Astrocyte of the cerebellum (primary cell): ENCODE results near the gene ACOXL.

Experiments used
- DNase-seq: peaks from one replicate; pipeline ENCODE4 v3.0.0-alpha.2; 2011; ENCODE audit warnings: low read depth
- H3K4me3 ChIP-seq: 2 replicates; pipeline ENCODE4 v1.5.1; 2011; ENCODE audit warnings: mild to moderate bottlenecking, low read depth, low read length, moderate library complexity
- in situ Hi-C: cut with HindIII; loops from 2 replicates; pipeline ENCODE4 v1.10.0; 2017; ENCODE audit warnings: low sequenced_read_pairs
- TF ChIP-seq, protein P1 (sequence below): IDR thresholded peaks from 2 replicates; pipeline ENCODE4 v1.5.1; 2012; ENCODE audit warnings: low read length, low read depth, moderate library complexity, mild to moderate bottlenecking; ENCODE audit errors: missing control alignments

The ACOXL gene

DNA sequence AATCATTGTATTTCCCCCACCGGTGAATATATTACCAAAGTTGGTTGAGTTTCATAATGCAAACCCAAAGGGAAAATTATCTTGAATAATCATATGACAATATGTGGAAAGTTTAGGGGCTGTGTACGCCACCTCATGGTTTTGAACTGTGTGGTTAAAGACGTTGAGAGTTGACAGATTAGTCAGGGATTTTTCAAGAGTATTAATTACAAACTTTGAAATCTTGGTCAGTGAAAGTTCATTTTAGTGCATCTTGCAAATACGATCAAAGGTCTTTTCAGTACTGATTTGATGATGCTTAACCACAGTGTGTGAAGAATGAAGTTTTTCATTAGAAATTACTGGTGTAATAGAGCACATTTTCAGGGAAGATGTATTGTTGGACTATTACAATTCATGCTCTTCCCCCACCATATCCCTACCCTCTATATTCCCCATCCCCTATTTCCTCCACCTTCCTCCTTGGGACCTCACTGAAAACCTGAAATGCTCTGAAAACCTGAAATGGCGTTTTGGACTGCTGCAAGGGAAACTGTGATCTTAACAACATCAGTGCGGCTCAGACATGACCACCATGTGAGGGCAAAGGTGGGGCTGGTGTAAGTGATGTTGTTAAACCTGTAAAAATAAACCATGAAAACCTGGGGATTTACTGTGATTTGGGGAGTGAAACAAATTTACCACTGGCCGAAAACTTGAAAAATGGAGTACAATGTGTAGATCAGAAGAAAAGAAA is 383.8 kb downstream of the ACOXL start:
- H3K4me3 ChIP-seq: no peak overlapping the region
- no peak for DNase-seq
- TF ChIP-seq, protein P1, sequence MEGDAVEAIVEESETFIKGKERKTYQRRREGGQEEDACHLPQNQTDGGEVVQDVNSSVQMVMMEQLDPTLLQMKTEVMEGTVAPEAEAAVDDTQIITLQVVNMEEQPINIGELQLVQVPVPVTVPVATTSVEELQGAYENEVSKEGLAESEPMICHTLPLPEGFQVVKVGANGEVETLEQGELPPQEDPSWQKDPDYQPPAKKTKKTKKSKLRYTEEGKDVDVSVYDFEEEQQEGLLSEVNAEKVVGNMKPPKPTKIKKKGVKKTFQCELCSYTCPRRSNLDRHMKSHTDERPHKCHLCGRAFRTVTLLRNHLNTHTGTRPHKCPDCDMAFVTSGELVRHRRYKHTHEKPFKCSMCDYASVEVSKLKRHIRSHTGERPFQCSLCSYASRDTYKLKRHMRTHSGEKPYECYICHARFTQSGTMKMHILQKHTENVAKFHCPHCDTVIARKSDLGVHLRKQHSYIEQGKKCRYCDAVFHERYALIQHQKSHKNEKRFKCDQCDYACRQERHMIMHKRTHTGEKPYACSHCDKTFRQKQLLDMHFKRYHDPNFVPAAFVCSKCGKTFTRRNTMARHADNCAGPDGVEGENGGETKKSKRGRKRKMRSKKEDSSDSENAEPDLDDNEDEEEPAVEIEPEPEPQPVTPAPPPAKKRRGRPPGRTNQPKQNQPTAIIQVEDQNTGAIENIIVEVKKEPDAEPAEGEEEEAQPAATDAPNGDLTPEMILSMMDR: no peak
- in situ Hi-C loops: no loop called here

DNA sequence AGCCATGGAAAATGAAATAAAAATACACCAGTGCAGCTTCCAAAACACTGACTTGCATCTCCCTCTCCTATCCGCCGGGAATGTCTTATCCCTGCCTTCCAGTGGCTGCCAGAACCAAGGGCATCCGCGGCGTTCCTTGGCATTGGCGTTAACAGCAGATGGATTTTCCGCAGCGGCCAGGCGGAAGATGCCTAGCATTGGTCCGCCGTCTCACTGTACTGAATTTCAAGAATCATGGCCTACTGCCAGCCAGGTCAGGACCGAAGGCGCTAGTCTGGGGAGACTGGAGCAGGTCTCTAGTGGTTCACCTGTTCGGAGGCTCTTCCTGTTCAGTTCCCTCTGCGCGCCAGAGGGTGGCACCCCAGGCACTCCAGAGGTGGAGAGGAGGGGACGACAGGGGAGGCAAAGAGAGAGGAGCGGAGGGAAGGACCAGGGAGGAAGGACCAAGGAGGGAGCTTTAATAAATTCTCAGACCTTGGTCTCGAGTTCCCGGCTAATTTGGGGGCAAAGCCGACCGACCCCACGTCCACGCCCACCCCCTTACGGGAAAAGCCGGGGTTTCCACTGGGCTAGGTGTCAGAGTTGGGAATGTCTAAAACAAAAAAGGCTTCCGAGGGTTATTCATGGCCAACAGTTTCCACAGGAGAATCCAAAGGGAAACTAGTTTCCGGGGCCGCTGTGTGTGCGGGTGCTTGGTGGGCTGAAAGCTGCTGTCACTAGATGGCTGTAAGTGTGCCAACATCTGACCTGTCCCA is 384.6 kb downstream of the ACOXL start:
- H3K4me3 ChIP-seq: peak overlapping the region; percentile 42
- in situ Hi-C loops: no loop called here
- DNase-seq: peak; percentile 37
- TF ChIP-seq, protein P1: peak; percentile 97

DNA sequence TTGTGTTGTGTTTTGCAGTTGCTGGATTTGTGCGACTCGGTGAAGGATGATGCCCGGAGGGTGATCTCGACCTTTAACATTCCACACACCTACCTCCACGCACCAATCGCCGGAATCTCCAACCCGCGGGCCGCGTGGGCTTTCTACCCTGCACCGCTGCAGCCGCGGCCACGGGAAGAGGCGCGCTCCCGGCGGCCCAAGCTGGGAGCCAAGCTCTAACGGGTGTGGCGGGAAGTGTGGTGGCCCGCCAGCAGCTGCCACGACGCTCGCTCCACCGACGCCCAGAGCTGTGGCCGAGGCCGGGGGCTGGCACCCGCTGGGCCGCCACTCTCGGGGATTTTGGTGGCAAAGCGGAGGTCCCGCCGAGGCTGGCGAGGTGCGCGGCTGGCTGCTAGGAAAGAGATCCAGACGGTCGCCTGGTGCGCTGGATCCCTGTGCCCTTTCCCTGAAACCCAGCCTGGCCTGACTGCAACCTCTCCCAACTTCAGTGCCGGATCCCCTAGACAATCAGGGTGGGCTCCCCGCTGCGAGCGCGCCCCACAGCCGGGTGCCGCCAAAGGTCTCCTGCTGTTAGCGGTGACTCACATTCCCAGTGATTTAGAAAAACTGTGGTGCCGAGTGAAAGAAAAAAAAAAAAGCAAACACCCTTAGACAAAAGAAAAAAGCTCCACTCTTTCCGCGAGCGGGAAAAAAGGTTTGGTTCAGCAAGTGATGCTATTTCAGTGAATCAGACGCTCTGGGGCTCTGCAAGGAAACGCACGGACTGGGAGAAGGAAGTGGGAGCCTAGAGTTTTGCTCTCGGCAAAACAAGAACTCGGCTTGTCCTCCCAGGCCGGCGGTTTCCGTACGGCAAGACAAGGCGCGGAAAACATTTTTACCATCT is 385.5 kb downstream of the ACOXL start:
- TF ChIP-seq, protein P1: no peak
- in situ Hi-C loops: no loop called here
- peak; percentile 62 for DNase-seq

DNA sequence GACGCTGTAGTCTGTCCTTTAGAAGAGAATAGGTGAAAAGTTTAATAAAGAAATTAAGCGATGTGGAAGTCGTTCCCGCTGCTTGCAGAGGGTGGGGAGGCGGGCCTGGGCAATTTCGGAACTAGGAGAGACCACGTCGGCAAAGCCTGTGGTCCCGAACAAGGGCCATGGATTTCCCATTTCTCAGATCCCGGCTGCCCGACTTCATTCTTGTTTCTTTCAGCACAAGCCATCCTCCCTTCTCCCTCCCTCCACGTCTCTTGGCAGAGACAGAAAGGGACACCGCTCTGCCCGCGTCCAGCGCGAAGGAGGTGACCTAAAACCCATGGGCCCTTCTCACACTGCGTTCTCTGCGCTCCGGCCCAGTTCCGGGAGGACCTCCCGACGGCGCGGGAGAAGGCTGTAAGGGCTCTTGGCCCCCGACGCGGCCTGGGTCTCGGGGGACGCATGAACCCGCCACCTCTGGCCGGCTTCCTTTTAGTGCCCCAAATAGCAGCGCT is 386.2 kb downstream of the ACOXL start:
- peak overlapping the region; percentile 42 for H3K4me3 ChIP-seq
- TF ChIP-seq, protein P1: no peak
- no peak for DNase-seq
- in situ Hi-C loops: no loop called here

More for the DNA sequence above, 385.5 kb downstream of the ACOXL start:
- H3K4me3 ChIP-seq: peak overlapping the region; percentile 42

DNA sequence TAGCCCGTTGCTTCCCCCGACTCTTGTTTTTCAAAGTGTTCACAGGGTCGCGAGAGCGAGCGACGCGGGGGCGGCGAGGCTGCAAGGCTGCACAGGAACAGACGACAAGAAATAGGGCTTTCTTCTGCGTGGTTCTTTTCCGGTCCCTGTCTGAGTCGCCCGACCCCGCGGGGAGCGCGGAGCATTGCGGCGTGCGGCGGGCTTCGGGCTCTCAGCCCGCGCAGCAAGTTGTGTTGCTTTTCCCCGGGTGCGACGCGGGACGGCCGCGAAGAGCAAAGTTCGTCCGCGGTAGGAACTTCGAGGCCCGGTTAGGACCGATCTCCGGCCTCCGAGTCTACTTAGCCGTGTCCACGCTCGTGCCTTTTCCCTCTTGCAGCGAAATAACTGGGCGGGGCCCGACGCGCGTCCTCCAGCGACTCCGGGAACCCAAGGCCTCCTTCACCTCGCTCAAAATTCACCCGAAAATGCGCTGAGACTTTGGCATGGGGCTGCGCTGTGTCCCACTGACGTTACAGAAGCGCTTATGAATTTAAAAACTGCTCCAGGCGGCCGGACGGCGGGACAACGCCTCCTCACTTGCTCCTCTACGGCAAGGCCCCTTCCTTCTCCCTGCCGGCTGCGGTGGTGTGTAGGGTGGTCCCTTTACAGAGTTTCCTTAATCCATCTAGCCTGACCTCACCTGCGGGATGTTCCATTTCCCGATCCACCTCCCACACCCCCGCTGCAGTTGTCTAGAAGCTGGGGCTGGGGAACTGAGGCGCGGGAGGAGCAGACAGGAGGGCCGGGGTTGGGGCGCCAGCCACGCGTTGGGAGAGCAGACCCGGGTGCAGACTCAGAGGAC is 386.8 kb downstream of the ACOXL start:
- in situ Hi-C loops: no loop called here
- H3K4me3 ChIP-seq: peak overlapping the region; percentile 93
- no peak for DNase-seq
- TF ChIP-seq, protein P1: no peak
